WERI-Rb-1 (cell line): ENCODE data around the gene DOP1B.

ENCODE experiments used
- DNase-seq: peaks from one replicate; pipeline ENCODE4 v3.0.0-alpha.2; 2020
- H3K27ac ChIP-seq: fragments of 250-450 bp; sonication (Bioruptor Pico); 2 replicates; pipeline ENCODE4 v1.5.1; 2020; ENCODE audit warnings: mild to moderate bottlenecking, moderate library complexity
- H3K27me3 ChIP-seq: fragments of 250-450 bp; sonication (Bioruptor Pico); 2 replicates; pipeline ENCODE4 v1.5.1; 2021; ENCODE audit warnings: mild to moderate bottlenecking, low read depth, moderate library complexity; ENCODE audit not compliant: insufficient read depth, severe bottlenecking
- H3K36me3 ChIP-seq: fragments of 250-450 bp; sonication (Bioruptor Pico); 2 replicates; pipeline ENCODE4 v1.5.1; 2020; ENCODE audit warnings: mild to moderate bottlenecking, moderate library complexity
- H3K4me3 ChIP-seq: 2 replicates; pipeline ENCODE4 v1.5.1; 2011; ENCODE audit warnings: low read depth, mild to moderate bottlenecking, control low read depth, low read length
- H3K9me3 ChIP-seq: fragments of 250-450 bp; sonication (Bioruptor Pico); 2 replicates; pipeline ENCODE4 v1.5.1; 2021; ENCODE audit warnings: mild to moderate bottlenecking, moderate library complexity; ENCODE audit not compliant: severe bottlenecking
- CTCF ChIP-seq: IDR thresholded peaks from 2 replicates; pipeline ENCODE4 v1.5.1; 2011; ENCODE audit warnings: low read depth, mild to moderate bottlenecking, control low read depth, inconsistent platforms, low read length

Gene DOP1B

GRCh38 chr21:36170823-36171222 lies 14.2 kb downstream of the DOP1B start:
- no peak overlapping the region for H3K4me3 ChIP-seq
- peak overlapping the region; percentile 82 for H3K27ac ChIP-seq
- TF ChIP-seq CTCF = no peak
- peaks cover 2% of the 10 kb centered on the region for H3K9me3 ChIP-seq
- peaks cover 28% of the 10 kb centered on the region for H3K36me3 ChIP-seq
- DNase-seq = no peak
- no peaks in the 10 kb centered on the region for H3K27me3 ChIP-seq

GRCh38 chr21:36171336-36171735 lies 14.7 kb downstream of the DOP1B start:
- TF ChIP-seq CTCF = no peak
- Histone ChIP-seq H3K36me3 (peaks cover 25% of the 10 kb centered on the region), H3K9me3 (no peaks in the 10 kb centered on the region), H3K4me3 (no peak overlapping the region), H3K27ac (peak overlapping the region; percentile 82), H3K27me3 (no peaks in the 10 kb centered on the region)
- DNase-seq = no peak

- DNase-seq = peak; percentile 73
- peaks cover 25% of the 10 kb centered on the region for H3K36me3 ChIP-seq
- no peaks in the 10 kb centered on the region for H3K27me3 ChIP-seq
- H3K4me3 ChIP-seq = no peak overlapping the region
- no peaks in the 10 kb centered on the region for H3K9me3 ChIP-seq
- H3K27ac ChIP-seq = peak overlapping the region; percentile 82
- TF ChIP-seq CTCF = no peak
Observed at GRCh38 chr21:36171741-36172331, 15.2 kb downstream of the DOP1B start.

GRCh38 chr21:36174780-36175179 lies 18.2 kb downstream of the DOP1B start:
- H3K36me3 ChIP-seq = peaks cover 20% of the 10 kb centered on the region
- TF ChIP-seq CTCF = no peak
- H3K4me3 ChIP-seq = no peak overlapping the region
- H3K9me3 ChIP-seq = peaks cover 4% of the 10 kb centered on the region
- H3K27me3 ChIP-seq = no peaks in the 10 kb centered on the region
- no peak for DNase-seq
- no peak overlapping the region for H3K27ac ChIP-seq

DNA sequence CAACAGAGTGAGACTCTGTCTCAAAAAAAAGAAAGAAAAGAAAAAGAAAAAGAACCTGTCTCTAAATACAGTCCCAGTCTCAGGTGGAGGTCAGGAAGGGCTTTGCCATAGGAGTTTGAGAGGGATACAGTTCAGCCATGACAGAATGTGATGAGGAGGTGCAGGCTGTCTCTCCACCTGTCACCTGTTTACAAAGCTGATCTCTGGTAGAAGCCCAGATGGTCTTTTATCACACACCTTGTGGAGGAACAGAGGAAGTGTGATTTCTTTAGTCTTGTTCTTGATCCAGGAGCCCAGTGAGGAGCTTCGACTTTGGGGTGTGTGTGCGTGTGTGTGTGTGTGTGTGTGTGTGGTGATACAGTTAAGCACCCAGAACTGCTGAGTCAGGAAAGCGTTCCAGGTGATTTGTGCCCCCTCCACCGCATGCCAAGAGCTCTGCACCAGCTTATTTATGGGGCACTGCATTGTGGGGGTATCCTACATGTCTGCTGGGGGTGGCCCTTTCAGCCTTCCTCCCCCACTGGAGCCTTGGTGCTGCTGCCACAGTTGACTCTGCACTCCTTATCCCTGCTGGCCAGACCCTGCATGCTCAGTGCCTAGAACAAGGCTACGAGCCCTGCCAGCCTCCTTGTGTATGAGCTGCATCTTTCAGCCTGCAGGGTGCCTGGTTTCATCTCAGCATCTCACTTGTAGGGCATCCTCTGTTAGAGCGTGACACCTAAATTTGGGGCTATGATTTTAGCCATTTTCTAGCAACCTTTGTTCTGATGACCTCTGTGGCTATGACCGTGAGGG lies 19.3 kb downstream of the DOP1B start:
- peaks cover 9% of the 10 kb centered on the region for H3K9me3 ChIP-seq
- H3K4me3 ChIP-seq = no peak overlapping the region
- TF ChIP-seq CTCF = peak; percentile 8; the same call in 1 of the 2 replicates
- H3K27ac ChIP-seq = peak overlapping the region; percentile 55
- DNase-seq = peak; percentile 31
- H3K27me3 ChIP-seq = no peaks in the 10 kb centered on the region
- H3K36me3 ChIP-seq = peaks cover 24% of the 10 kb centered on the region
